Transverse colon (tissue), 4 donors: ENCODE data around the gene F11R.

ENCODE experiments used
- CTCF ChIP-seq, 5 experiments: fragments of 200-600 bp in 3 of 5; fragments of 450-650 bp in 2 of 5; sonication (generic) in 3 of 5; IDR thresholded peaks; 1 replicate in 2 of 5; 2 replicates in 3 of 5; pipeline ENCODE4 v1.5.1; 2016 to 2017; ENCODE audit warnings: antibody characterized with exemption in 5 of 5, inconsistent platforms in 3 of 5, mild to moderate bottlenecking in 2 of 5, moderate library complexity in 1 of 5
- EP300 ChIP-seq: sonication (generic); formaldehyde crosslinking; IDR thresholded peaks from one replicate; pipeline ENCODE4 v1.6.1; 2017; ENCODE audit warnings: antibody characterized with exemption, low read depth
- POLR2A ChIP-seq: fragments of 450-650 bp; IDR thresholded peaks from one replicate; pipeline ENCODE4 v1.6.1; 2016; ENCODE audit warnings: antibody characterized with exemption, mild to moderate bottlenecking, moderate library complexity
- POLR2AphosphoS5 ChIP-seq, 3 donors: sonication (generic); formaldehyde crosslinking; IDR thresholded peaks; one replicate each; pipeline ENCODE4 v1.6.1; 2016; ENCODE audit warnings: antibody characterized with exemption in 3 of 3

DNA sequence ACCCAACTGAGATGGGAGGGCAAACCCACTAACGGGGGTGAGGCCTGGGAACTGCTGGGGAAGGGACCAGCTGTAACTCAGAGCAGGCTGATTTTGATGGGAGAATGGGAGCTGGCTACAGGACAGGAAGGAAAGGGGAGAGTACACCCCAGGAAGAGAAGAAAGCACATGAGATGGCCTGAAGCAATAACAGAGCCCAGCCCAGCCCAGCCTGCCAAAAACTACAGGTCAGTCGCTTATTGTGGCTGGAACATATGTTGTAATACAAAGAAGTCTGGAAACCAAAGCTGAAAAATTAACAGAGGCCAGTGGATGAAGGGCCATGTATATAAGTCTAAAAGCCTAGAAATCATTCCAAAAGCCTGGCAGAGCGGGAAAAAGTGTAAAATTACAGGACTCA is 67.9 kb downstream of the F11R start:
- TF ChIP-seq CTCF (IDR thresholded peaks at IDR 0.05) (no peak), POLR2A (no peak), POLR2AphosphoS5 (IDR thresholded peaks at IDR 0.05) (no peak), EP300 (no peak)
